GM19455 (cell line): ENCODE measurements around the gene EFNA5.

Experiments used
- ATAC-seq: cut with Tn5 transposase; IDR thresholded peaks from one replicate; pipeline ENCODE4 v1.9.1; 2021; ENCODE audit not compliant: unreplicated experiment

The EFNA5 gene

DNA sequence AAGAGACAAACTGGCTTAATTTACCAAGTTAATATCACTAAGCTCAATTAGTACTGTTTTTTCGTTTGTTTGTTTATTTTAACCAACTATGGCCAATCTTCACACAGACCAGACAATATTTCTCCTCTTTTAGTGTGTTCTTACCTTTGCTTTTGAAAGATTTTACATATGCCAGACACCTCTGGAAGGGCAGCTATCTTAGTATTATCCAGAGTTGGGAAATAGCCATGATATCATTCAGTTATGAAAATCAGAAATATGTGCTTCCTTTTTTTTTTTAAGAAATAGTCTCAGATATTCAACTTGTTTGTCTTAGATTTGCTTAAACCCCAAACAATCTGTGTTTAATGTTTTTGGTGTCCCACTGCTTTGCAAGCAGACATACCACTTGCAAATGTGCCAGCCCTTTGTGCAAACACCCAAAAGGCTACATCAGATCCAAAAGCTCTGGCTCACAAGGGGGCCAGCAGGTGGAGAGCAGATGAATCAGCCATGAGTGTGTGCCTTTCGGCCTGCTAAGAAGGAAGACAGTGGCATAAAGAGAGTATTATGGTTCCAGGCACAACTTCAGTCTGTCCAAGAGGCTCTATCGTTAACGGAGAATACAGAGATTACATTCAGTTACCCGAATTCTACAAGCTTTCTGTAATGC is 147.6 kb downstream of the EFNA5 start:
- ATAC-seq: no peak

DNA sequence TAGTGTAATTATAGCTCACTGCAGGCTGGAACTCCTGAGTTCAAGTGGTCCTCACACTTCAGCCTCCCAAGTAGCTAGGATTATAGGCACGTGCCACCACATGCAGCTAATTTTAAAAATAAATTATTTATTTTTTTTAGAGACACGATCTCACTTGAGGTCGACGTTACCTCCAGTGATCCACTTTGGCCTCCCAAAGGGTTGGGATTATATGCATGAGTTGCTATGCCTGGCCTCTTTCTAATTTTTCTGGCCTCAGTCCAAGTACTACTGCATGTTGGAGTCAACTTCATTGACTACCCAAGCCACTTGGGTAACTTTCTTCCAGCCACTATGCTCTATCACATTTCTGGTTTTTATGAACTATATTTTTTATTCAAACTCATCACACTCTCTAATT is 148.3 kb downstream of the EFNA5 start:
- no peak for ATAC-seq

DNA sequence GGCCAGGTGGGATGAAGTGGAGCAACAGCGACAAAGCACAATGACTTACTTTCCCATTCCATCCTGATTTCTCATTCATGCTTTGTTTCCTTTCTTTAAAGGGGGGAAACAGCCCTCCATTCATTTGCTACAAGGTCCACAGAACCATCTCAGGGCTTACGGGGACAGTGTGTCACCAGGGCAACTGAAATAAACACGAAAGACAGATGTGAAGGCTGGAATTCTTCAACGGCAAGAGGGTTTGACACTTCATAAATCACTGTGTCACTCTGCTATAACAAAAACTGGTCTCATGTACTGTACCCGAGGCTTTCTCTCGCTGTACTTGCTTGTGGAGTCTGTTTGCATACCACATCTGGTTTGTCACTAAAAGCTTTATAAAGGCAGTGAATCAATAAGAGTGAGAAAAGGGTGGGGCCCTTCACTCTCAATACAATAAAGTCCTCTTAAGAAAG is 150.8 kb downstream of the EFNA5 start:
- ATAC-seq: no peak

DNA sequence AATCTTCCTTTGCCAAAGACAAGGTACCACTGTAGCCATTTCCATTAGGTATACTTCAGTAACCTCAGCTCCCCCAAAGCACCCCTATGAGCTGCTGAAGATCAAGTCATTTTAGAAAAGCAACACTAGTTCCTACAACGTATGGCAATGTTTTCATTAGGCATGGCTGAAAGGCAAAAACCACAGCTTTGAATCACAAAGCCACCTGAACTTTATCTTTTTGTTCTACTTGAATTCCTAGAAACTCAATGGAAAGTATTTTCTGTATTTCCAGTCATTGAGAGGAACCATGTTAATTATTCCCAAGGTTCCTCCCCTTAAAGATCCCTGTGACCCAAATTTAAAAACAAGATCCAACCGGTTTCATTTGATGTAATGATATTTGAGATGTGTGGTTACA is 152.1 kb downstream of the EFNA5 start:
- no peak for ATAC-seq

DNA sequence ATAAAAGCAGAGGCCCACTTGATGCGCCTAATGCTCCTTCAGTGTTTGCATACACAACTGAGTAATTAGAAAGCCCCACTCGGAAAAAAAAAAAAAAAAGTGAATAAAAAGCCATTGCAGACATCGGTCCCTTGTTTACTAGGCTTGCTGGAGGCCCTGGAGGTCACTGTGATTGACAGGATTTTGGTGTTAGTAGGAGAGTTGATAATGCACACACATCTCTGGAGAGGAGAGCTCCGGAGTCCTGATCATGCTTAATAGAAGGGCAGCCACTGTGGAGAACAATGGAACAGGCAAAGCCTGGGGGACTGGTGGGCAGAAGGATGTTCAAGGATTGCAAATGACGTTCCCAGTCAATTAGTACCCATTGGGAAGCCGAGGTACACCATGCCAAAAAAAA is 152.5 kb downstream of the EFNA5 start:
- no peak for ATAC-seq

DNA sequence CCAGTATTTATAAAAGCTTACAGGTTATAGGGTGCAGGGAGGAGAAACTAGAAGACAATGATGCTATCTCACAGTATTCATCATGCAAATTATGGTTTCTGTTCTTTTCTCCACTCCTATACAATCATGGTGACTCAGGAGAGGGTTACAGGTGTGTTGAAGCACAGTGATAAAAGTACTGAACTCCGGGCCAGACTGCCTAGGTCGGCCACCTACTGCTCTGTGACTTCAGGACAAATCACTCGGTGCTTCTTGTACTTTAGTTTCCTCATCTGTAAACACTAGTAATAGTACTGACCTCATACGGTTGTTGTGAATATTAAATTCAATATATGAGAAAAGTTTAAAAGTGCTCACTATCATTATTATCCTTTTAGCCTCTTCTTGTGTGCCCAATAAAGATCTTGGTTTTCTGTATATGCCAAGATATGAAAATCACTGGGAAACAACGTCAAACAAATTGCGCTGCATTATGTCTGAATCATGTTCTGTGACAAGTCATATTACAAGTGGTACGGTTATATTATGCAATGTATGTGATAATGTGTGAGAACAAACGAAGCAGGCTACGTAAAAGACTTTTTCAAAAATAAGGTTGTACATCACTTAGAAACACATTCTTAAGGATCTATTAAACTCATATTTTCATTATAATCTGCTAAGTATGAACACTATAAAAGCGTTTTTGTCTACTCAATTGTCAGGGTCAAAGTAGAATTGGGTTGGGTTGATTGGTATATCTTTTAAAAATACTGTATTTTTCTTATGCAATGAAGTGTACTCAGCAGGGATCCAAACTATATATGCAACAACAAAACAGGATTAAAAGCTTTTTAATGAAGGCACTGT is 153.3 kb downstream of the EFNA5 start:
- ATAC-seq: no peak

DNA sequence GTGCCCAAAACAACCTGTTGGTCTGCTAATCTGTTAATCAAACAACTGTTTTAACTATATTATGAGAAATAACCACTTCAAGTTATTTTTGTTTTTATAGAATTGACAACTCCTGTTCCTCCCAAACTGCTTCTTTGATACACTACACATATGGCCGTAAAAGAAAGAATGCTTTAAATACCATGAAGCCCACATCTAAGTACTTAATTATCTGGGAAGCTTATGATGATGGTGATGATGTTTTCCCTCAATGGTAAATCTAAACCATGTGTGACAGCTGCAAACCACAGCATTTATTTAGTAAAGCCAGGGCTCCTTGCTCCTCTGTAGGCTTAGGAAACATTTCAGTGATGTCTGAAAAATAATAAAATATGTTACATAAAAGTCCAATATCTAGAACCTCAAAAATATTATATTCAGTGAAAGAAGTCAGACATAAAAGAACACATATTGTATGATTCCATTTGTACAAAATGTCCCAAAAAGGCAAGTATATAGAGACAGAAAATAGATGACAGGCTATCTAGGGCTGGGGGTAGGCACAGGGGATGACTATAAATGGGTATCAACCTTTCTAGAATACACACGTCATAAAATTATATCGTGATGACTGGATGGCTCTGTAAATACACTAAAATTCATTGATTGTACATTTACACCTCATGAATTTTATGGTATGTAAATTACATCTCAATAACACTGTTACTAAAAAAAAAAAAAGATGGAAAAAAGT is 154.1 kb downstream of the EFNA5 start:
- ATAC-seq: no peak

DNA sequence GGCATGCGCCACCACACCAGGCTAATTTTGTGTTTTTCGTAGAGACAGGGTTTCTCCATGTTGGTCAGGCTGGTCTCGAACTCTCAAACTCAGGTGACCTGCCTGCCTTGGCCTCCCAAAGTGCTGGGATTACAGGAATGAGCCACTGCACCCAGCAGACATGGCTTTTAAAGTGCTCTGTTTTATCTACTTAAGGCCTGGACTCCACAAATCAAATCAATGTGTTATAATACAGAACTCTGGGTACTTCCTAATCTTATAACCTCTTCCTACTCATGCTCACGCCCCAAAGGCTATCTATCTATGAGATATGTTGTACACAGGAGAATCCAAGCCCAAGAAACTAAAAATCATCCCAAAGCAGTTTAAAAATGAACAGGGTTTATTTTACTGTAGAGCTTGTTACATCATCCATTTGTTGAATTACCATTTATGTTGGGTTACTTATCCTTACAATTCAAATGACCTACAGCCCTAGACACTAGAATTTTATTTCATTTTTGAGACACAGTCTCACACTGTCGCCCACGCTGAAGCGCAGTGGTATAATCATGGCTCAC is 155.1 kb downstream of the EFNA5 start:
- ATAC-seq: no peak

DNA sequence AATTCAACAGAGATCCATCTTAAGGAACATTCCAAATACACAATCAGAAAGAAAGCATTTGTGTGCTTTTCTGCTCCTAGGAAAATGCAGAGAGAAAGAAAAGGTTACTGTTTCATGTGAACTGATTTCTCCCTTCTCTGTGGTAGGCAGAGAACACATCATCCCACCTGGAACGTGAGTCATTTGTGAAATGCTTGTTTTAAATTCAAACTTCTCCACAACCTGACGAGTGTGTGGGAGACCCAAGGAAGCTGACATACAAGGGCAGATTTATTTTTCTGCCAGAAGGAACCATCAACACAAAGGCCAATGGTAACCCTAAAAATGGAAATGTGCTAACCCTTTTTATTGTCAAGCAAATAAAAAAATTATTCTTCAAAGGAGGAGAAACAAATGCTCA is 156.4 kb downstream of the EFNA5 start:
- ATAC-seq: no peak

DNA sequence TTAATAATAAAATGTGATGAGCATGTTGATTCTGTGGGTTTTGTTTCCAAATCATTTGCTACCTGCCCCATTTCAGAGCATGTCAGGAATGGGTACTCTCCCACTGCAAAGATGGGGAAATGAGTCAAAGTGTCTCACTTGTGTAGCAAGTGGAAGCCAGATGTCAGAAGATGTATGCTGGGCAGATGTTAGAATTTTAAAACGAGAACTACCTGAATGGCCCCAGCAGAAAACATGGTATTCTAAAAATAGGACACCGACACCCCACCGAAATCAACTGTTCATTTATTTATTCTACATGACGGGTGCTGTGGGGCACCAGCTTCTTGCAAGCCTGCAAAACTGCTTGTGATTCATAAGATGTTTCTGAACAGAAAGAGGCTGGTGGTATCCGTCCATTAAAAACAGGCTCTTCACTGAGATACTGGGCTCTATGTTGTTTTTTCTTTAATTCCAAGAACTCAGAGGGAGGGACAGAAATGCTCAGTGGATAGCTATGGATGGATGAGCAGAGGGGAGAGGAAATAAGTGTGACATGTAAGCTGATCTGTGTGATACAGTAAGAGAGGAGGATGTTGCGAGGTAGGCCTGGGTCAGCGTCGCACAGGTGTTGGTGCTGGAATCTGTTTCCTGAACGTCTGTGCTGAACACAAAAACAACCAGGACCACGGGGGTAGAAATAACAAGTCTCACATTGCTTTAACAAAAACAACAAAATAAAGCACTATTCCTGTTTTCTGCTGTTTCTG is 157.2 kb downstream of the EFNA5 start:
- no peak for ATAC-seq

DNA sequence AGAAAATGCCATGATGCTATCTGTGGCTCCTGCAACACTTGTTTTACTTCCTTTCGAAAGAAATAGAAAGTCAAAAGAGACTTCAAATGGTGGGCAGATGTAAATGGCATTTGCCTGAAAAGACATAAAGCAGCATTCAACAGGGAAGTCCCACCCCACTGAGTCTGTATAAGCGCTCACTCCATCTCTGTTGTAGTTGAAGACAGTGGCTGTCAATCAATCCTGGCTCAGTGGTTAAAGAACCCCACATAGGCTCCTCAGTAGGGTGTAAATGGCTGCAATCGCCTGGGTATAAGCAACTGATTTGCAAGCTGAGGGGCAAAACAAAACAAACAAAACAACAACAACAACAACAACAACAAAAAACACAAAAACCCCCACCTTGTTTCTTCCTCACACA is 158.7 kb downstream of the EFNA5 start:
- no peak for ATAC-seq

DNA sequence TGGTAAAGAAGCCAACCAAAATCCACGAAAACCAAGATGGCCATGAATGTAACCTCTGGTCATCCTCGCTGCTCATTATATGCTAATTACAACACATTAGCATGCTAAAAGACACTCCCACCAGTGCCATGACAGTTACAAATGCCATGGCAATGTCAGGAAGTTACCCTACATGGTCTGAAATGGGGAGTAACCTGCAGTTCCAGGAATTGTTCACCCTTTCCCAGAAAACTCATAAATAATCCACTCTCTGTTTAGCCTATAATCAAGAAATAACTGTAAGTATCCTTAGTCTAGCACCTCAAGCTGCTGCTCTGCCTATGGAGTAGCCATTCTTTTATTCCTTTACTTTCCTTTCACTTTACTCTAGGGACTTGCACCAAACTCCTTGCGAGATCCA is 160.6 kb downstream of the EFNA5 start:
- no peak for ATAC-seq

DNA sequence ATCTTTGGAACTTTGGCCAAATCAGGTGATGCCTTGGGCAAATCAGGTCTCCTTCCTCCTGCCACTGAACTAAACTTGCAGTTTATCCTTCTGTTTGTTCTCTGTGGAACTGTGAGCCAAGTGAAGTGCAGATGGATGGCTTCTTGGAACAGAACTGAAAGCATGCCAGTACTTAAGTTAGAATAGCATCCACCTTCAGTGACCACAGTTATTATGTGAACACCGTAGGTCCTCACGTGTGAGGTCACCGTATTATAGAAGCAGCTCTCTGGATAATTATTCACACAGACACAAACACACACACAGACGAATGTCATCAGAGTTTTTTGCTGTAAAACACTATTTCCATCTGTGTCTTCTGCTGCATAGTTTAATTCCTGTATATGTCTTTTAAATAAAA is 162.6 kb downstream of the EFNA5 start:
- ATAC-seq: no peak

DNA sequence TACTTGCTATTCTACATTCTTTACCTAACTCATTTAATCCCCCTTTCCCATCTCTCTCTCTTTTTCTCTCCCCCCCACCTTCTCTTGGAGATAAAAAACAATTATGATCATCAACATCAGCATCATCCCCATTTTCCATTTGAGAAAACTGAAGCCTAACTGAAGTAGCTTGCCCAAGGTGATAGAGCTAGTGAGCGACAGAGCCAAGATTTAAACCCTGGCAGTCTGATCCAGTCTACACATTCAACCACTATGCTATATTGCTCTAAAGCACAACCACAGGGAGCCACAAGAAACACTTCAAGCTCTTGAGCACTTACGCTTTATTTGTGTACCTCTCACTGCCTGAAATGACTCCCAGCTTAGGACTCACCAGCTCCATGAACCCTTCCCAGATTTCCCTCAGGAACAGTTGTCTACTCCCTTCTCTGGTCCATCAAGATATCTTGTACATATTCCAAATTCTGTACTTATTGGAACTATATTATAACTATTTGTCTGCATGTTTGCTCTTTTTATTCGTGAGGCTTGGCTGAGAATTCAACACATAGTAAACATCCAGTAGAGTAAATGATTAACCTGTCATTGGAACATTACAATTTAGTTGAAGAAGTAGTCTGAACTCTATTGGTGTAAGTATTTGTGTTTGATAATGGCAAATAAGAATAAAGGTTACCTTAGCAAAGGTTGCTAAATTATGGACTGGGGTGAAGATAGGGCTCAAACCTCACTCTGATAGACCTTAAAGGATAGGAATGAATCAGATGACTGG is 164.8 kb downstream of the EFNA5 start:
- no peak for ATAC-seq

DNA sequence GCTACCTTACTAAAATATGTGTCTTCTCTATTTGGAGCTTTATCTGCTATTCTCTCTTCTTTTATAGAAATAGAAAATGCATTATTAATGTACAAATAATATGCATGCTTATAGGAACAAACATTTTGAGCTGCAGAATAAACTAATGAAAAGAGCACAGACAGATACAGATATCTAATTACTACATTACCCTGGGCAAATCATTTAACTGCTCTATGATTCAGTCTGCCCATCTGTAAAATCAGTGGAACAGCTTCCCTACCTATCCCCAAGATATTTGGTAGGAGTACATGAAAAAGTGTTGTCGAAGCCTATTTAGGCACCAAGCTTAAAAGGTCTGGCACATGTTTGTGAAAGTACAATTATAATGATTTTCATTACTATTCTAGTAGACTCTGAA is 166.3 kb downstream of the EFNA5 start:
- no peak for ATAC-seq

DNA sequence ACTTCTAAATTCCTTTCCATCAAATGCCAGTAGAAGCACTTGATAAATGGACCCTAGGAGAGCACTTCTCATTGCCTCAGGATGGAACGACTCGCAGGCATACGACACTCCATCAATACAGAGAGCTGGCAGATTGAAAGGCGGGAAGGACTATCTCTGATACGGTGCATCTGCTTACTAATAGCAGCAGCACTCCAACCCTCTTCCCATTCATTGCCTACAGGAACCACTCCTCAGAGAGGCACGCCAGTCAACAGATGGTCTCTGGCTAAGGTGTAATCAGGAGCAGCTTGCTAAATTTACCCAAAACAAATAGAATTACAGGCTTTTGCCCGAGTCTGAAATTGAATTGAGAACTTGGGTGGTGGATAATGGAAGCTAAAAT is 168.1 kb downstream of the EFNA5 start:
- ATAC-seq: no peak

DNA sequence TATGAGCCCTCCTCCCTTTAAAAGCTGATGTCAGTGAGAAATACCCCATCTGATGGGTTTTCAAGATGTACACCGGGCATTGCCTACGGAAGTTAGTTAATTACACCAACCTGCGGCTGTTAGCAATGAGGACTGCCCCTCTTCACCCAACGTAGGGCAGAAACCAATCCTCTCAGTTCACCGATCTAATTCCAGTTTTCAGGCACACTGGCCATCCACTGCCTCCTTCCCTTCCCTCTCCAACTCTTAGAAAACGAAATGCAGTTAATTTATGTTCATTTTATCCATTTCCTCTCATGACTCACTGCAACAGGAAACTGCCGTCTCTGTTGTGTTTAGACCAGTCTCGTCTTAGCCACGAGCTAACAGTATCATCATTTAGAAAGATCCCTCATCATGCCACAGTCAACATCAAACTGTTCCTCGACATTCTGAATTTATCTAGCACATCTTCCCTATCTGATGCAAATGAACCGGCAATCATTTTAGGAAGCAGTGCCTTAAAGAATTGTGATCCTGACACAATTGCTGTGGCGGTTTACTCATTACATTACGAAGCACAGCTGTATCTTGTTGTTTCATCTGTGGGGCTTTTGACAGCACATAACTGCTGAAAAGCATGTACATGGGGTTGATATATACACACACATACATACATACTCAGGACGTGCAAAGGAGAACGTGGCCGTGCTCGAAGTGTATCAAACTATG is 168.6 kb downstream of the EFNA5 start:
- ATAC-seq: no peak

DNA sequence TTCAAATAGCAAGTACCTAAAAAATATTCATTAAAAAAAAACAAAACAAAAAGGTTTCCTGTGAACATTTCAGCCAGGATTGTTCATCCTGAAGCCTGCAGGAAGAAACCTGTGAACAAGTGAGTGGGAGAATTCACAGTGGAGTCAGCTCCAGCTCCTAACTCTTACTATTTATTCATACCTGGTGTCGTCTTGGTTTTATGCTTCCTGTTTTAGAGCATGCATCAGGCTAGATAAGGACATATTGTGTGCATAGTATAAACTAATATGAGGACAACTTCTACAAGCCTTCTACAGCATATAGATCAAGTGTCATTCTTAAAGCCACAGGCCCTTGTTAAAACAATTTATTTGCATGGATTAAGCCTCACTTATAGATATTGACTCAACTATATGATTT is 169.9 kb downstream of the EFNA5 start:
- ATAC-seq: no peak

DNA sequence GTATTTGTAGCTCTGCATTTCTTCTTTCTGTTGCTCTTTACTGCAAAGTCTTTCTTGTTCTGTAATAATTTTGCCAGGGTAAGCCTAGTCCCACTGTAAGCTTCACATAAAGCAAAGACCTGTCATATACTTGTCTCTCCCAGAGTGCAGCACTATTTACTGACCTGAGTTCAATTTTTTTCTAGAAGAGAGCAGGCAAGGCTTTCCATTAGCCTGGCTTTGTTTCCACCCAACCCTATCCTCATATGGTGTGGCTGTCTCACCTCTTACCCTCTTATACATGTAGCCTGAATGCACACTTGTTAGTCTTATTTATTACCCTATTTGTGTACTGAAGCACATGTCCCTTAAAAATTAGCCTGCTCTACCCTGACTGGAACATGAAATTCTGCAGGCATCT is 170.4 kb downstream of the EFNA5 start:
- ATAC-seq: no peak

DNA sequence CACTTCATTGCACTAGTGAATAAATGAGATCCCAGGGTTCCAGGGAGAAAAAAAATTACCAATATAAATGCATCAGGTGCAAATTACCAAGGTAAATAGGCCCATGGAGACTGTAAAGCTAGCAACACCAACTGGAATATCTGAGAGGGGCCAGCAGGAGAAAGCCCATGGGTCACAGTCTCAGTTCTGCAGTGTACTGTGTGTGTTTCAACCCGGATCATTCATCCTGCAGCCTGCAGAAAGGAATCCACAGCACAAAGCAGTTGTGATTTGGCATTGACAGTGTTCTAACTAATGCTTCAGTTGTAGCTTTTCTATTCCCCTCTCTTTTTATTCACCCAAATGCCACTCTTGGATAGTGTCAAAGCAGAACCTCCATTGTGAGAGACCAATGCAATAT is 171.0 kb downstream of the EFNA5 start:
- no peak for ATAC-seq
